Ascending aorta (tissue), 2 donors: Measurements from ENCODE around the gene MIPOL1. TPM values are rescaled to one million over a fixed set of nuclear protein-coding genes. Genes with fewer than 3 reads are reported as not detected.

ENCODE experiments used
- DNase-seq, 2 donors: peaks; one replicate each; pipeline ENCODE4 v3.0.0-alpha.2; 2019; ENCODE audit warnings: low spot score in 2 of 2
- H3K27ac ChIP-seq, 2 donors: fragments of 200-600 bp; sonication (generic); one replicate each; pipeline ENCODE4 v1.5.1; 2016 to 2017; ENCODE audit warnings: mild to moderate bottlenecking in 1 of 2
- H3K27me3 ChIP-seq: fragments of 200-600 bp; sonication (generic); one replicate; pipeline ENCODE4 v1.5.1; 2017
- H3K36me3 ChIP-seq, 2 donors: fragments of 200-600 bp; sonication (generic); one replicate each; pipeline ENCODE4 v1.5.1; 2016
- H3K4me1 ChIP-seq, 2 donors: fragments of 200-600 bp; sonication (generic); one replicate each; pipeline ENCODE4 v1.5.1; 2016 to 2017; ENCODE audit warnings: mild to moderate bottlenecking in 1 of 2
- H3K4me3 ChIP-seq, 2 donors: fragments of 200-600 bp; sonication (generic); one replicate each; pipeline ENCODE4 v1.5.1; 2016 to 2017; ENCODE audit warnings: mild to moderate bottlenecking in 1 of 2
- H3K9me3 ChIP-seq, 2 donors: fragments of 200-600 bp; sonication (generic); one replicate each; pipeline ENCODE4 v1.5.1; 2016
- CTCF ChIP-seq, 3 experiments: fragments of 200-600 bp in 2 of 3; fragments of 450-650 bp in 1 of 3; sonication (generic) in 2 of 3; IDR thresholded peaks; one replicate each; pipeline ENCODE4 v1.5.1; 2016 to 2019; ENCODE audit warnings: antibody characterized with exemption in 3 of 3, mild to moderate bottlenecking in 1 of 3, moderate library complexity in 1 of 3
- intact Hi-C: fragments of 100-400 bp; cut with DNase I; formaldehyde crosslinking; loops from one replicate; pipeline ENCODE4 v1.15.1; 2023
- total RNA-seq: library from RNA; depleted of rRNA; stranded (reverse); fragments of >200 nt; gene quantifications from one replicate; pipeline ENCODE4 v1.1.0, GENCODE V29; 2016

MIPOL1 gene
- total RNA-seq, 1 donor from 2014 or later = 8.6 TPM

GRCh38 chr14:37558740-37559139 lies 361.0 kb downstream of the MIPOL1 start:
- DNase-seq = no peak
- intact Hi-C loops = no loop called here
- Histone ChIP-seq H3K9me3 (no peaks in the 10 kb centered on the region), H3K36me3 (no peaks in the 10 kb centered on the region), H3K4me1 (no peaks in the 10 kb centered on the region), H3K4me3 (no peak overlapping the region), H3K27me3 (no peaks in the 10 kb centered on the region), H3K27ac (no peak overlapping the region)
- TF ChIP-seq CTCF (IDR thresholded peaks at IDR 0.05) = no peak

GRCh38 chr14:37559386-37559785 lies 361.6 kb downstream of the MIPOL1 start:
- DNase-seq = no peak
- Histone ChIP-seq H3K9me3 (no peaks in the 10 kb centered on the region), H3K27me3 (no peaks in the 10 kb centered on the region), H3K4me1 (no peaks in the 10 kb centered on the region), H3K27ac (no peak overlapping the region), H3K36me3 (no peaks in the 10 kb centered on the region), H3K4me3 (no peak overlapping the region)
- intact Hi-C loops = no loop called here
- TF ChIP-seq CTCF (IDR thresholded peaks at IDR 0.05) = no peak

GRCh38 chr14:37563189-37563588 lies 365.5 kb downstream of the MIPOL1 start:
- no peaks in the 10 kb centered on the region for H3K9me3 ChIP-seq
- intact Hi-C loops = no loop called here
- no peak for DNase-seq
- no peaks in the 10 kb centered on the region for H3K36me3 ChIP-seq
- no peak overlapping the region for H3K4me3 ChIP-seq
- TF ChIP-seq CTCF (IDR thresholded peaks at IDR 0.05) = no peak
- no peaks in the 10 kb centered on the region for H3K4me1 ChIP-seq
- H3K27ac ChIP-seq = no peak overlapping the region
- no peaks in the 10 kb centered on the region for H3K27me3 ChIP-seq

GRCh38 chr14:37565550-37565949 lies 367.8 kb downstream of the MIPOL1 start:
- DNase-seq = no peak
- H3K27me3 ChIP-seq = no peaks in the 10 kb centered on the region
- H3K36me3 ChIP-seq = no peaks in the 10 kb centered on the region
- no peak for TF ChIP-seq CTCF (IDR thresholded peaks at IDR 0.05)
- H3K4me1 ChIP-seq = no peaks in the 10 kb centered on the region
- H3K27ac ChIP-seq = no peak overlapping the region
- no peak overlapping the region for H3K4me3 ChIP-seq
- intact Hi-C loops = no loop called here
- no peaks in the 10 kb centered on the region for H3K9me3 ChIP-seq

GRCh38 chr14:37566811-37567371 lies 369.2 kb downstream of the MIPOL1 start:
- DNase-seq = no peak
- no peaks in the 10 kb centered on the region for H3K9me3 ChIP-seq
- no peaks in the 10 kb centered on the region for H3K27me3 ChIP-seq
- no peak overlapping the region for H3K27ac ChIP-seq
- no peaks in the 10 kb centered on the region for H3K4me1 ChIP-seq
- intact Hi-C loops = no loop called here
- TF ChIP-seq CTCF (IDR thresholded peaks at IDR 0.05) = no peak
- H3K36me3 ChIP-seq = no peaks in the 10 kb centered on the region
- no peak overlapping the region for H3K4me3 ChIP-seq

- no peak for DNase-seq
- intact Hi-C loops = no loop called here
Observed at GRCh38 chr14:37569729-37570128, 372.0 kb downstream of the MIPOL1 start.

More at GRCh38 chr14:37569729-37570128, 372.0 kb downstream of the MIPOL1 start:
- Histone ChIP-seq H3K36me3 (no peaks in the 10 kb centered on the region), H3K9me3 (peaks cover 0 to 4% of the 10 kb centered on the region in 2 donors), H3K4me3 (no peak overlapping the region), H3K27me3 (no peaks in the 10 kb centered on the region), H3K27ac (no peak overlapping the region), H3K4me1 (no peaks in the 10 kb centered on the region)
- TF ChIP-seq CTCF (IDR thresholded peaks at IDR 0.05) = no peak
